Measurements from ENCODE around the gene CKS2.
"Not testable (repeated sequence)": the region's sequence is repeated elsewhere in the genome, so short reads cannot be mapped to it uniquely, and the experiment has no call there.

CKS2 gene

DNA sequence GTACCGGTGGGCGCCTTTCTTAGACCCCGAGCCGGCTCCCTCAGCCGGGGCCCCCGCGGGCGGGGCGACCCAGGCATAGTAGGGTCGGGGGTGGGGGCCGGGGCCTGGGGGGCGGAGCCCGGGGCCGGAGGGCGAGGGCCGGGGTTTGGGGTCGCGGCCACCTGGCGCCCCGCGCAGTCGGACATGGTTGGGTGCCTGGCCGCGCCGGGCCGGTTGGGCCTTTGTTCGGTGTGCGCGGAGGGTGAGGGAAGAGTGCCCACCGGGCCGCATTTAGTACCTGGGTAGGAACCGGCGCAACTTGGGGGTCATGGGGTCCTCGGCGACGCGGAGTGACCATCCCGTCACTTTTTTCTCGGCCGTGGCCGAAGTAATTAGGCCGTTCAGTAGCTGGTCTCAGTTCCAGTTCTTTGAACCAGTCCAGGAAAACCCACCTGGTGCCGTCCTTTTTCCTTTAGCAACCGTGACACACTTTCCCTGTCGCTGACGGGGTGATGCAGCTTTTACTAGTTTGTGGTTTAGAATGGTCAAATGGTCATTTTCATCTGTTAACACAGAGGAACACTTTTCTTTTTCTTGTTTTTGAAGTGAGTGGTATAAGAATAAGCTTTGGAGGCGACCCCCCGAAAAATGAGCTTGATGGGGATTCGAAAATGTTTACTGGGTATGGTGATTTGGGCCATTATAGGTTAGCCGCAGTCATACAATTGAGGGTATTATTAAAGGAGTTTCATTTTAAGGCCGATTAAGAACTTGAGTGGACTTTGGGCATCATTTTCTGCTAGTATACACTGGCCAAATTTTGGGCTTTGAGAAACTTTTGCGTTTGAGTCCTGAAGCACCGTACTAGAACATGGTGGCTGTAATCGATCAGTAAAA is 589 bp downstream of the CKS2 start:
- DNase-seq (ENCODE audit: low spot score): no peak

DNA sequence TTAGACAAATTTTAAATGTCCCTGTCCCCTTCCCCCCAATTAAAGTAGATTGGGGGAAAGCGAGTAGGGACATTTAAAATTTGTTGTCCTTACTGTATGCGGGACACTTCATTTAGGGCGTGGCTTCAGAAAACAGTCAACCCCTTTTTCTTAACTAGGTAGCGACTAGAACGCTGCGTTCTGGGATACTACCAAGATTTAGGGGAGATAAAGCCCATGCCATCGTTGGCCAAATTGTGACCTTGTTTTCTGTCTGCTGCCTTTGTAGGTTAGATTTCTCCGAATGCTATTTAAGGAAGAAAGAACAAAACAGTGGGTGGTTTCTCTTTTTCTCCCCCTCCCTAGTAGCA is 1.2 kb downstream of the CKS2 start:
- DNase-seq (ENCODE audit: low spot score): no peak

DNA sequence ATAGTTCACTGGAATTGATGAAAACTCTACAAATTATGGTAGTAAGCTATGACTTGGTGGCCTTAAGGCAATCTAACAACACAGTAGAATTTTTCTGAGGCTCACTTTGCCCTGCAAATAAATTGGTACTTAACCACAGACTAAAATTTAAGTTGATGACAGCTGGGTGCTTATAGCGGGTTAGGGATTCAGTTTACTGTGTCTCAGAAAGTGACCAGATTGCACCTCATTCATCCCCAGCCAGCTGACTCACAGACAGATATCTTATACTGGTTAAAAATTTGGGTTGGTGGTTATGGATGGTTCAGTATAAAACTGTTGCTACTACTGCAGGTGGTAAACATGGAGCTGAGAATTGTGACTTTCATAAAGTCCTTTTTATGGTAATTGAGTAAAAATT is 2.8 kb downstream of the CKS2 start:
- DNase-seq (ENCODE audit: low spot score): no peak

DNA sequence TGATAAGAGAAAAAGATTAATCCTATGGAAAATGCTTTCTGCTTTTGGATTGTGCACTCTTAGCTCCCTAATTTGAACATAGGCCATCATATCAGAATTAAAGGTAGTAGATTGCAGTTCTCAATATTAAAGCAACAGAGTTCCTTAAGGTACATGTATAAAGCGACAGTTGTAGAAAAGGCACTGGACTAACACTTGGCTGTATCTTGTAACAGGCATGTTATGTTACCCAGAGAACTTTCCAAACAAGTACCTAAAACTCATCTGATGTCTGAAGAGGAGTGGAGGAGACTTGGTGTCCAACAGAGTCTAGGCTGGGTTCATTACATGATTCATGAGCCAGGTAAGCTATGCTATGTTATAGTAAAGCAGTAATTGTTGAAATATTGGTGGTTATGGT is 4.0 kb downstream of the CKS2 start:
- no peak for DNase-seq (ENCODE audit: low spot score)

DNA sequence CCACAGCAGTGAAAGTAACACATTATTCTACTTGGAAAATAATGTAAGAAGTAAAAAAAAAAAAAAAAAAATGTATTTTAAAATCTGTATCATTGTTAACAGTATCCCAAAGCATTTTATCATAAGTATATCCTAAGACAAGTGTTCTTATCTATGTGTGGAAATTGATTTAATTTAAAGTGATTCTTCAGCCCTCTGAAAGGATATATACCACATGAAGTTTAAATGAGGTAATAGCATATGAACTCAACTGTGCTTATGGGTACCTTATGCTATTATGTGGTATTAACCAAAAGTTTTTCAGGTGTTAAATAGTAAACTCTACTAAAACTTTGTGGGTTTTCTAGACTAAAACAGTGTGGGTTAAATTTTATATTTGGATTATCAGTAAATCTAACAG is 4.5 kb downstream of the CKS2 start:
- no peak for DNase-seq (ENCODE audit: low spot score)

DNA sequence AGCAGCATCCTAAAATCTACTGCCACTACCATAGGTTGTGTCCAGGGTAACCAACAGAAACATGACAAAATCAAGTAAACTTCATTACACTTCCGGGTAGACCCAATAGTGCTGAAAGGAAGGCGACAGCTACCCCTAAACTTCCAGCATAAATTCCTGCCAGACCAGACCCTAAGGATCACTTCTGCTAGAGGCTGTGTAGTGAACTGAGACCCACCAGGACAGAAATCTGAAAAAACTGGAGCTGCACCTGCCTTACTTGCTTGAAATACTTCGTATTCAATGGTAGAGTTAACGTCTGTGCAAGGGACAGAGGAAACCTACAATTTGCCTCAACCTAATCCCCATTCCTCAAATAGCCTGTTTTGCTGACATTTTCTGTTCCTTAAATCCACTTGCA is 6.3 kb downstream of the CKS2 start:
- DNase-seq (ENCODE audit: low spot score): no peak

DNA sequence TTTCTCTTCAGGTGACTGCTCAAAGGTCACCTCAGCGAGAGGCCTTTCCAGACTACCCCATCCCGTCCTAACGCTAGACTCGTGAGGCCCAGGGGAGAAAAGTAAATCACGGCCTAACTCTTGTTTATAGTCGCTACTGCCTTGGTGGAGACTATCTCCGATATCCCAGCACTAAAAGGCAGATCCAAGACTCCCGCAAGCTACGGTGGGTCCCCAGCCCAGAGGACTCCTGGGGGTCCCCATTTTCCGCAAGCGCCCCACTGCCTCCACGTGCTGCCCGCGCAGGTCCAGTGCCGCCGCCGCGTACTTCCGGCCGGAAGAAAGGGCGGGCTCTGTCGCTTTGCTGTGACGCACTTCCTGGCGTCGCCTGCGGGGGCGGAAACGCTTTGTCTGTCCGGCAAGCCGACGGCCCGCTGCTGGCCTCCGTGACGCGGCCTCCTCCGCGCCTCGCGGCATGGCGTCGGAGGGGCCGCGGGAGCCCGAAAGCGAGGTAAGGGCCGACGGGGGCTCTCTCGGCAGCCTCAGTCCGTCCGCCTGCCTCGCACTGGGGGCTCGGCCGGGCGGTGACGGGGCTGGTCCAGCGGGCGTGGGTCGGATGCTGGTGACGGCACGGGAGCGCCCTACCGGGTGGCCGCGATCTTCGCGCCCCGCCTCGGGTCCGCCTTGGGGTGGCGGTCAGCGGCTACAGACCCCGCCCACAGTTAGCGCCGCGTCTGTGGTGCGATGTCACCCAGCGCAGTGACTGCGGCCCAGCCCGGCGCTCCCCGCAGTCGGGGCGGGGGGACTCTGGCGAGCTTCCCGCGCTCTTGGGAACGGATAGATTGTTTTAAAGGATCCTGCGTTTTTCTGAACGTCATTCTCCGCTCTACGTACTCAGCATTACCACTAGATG is 7.4 kb downstream of the CKS2 start, which contains the start of gene SECISBP2:
Gene SECISBP2 (plus strand): TSS at position 378 of the 892 bp plus-strand sequence. CDS start 77 bp downstream, at position 455.
- peak; percentile 99 for DNase-seq (ENCODE audit: low spot score)

DNA sequence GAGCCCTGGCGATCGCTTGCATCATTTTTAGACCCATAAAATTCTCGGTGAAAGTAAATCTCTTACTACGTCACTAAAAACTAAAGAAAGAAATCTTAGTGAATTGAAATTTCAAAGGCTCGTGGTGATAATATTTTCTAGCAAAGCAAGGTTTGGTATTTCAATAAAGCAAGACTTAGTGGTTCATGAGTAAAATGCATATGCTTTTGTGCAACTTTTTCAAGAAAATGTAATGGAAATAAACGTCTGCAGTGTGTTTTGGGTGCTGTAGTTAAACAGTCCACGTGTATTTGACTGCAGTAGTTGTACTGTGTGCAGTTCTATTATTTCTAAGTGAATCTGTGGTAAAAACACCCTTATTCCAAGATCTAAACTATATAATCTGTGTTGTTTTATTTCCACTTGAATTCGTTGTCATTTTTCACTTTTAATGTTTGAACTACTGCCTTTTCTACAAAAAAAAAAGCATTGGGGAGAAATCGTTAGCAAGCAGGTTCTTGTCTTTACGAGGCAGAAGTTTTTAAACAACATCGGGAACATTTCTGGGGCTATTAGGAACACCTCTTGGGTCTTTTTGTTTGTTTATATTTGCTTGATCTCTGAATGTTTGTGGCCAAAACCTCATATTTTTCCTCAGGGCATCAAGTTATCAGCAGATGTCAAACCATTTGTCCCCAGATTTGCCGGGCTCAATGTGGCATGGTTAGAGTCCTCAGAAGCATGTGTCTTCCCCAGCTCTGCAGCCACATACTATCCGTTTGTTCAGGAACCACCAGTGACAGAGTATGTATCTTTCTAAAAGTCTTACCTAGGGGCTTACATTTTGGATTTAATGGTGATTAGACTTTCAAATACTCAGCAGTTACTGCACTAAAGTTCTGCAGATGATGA is 8.3 kb downstream of the CKS2 start:
- DNase-seq (ENCODE audit: low spot score): no peak

DNA sequence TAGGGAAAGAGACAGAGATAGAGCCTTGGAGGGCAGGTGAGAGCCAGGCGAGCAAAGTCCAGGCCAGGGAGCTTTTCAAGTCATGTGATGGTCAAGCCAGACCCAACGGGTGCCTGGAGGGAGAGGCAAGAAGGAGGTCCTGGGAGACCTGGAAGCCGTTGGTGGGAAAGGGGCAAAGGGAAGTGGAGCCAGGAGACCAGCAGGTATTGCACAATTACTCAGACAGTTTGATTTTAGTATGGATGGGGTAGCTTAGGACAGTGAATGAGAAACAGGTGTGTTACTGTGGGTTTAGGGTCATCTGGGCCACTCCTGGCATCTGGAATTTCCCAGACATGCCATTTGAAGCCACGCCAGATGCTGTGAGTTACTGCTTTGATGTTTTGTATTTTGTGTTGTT is 12.4 kb downstream of the CKS2 start:
- no peak for DNase-seq (ENCODE audit: low spot score)

DNA sequence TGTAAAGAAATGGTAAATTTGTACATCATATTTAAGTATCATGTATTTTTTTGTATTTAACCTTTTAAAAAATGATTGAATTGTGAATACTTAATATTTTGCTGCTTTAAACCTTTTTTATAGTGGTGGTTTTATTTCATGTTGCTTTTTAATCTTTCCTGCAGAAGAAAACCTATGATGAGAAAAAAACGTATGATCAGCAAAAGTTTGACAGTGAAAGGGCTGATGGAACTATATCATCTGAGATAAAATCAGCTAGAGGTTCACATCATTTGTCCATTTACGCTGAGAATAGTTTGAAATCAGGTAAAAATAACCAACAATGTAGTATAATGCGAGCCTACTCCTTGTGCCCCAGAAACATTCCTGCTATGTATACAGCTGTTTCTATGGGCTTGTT is 14.7 kb downstream of the CKS2 start:
- DNase-seq (ENCODE audit: low spot score): no peak

DNA sequence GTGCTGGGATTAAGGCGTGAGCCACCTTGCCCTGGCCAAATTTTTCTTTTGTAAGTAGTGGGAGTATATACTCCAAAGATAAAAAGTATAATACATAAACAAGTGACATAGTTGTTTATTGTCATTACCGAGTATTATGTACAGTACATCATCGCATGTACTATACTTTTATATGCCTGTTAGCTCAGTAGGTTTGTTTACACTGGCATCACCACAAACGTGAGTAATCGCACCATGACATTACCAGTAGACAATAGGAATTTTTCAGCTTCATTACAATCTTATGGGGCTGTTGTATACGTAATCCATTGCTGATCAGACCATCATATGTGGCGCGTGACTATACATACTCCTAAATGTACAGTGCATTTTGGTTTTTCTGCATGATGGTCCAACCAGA is 17.1 kb downstream of the CKS2 start:
- no peak for DNase-seq (ENCODE audit: low spot score)

DNA sequence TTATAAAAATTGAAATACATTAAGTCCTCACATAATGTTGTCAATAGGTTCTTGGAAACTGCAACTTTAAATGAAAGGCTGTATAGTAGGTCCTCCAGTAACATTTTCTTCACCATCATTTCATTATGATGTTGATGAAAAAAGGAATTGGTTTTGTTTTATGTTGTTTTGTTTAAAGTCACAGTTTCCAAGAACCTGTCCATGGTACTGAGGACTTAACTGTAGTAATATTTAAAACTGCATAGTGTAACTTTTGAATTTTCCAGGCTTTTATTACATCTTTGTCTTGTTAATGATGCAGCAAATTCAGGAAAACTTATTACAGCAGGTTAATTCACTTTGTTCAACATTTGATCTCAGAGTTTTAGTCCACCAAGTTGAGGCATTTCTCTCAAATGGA is 18.9 kb downstream of the CKS2 start:
- DNase-seq (ENCODE audit: low spot score): no peak

DNA sequence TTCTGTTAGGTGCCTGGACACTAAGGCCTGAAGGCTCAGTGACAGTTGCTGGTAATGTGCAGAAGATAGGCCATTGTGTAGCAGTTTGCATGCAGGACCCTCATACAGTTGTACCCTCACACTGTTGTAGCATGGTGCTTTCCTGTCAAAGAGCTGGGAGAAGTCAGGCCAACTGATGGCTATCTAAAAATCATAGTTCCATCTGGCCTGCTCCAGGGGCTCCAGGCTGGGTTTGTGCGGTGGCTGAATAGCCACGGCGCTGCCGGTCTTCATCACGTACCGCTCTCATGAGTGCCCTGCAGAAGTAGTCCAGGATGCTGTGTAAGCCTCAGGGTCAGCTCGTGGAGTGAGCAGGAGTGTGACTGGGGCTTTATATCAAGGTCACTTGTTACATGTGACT is 19.5 kb downstream of the CKS2 start:
- no peak for DNase-seq (ENCODE audit: low spot score)

DNA sequence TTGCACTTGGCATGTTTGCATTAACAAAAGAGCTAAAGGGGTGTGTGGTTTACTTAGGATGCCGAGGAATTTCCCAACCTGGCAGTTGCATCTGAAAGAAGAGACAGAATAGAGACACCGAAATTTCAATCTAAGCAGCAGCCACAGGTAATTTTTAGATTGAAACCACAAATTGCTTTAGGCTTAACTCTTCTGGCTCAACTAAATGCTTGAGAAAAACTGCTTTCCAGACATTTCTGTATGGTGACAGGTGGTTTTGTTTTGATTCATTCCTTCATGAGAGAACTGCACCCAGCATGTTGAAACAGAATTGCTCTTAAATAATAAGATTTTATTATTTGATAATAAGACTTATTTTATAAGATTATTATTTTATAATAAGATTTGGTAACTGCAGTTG is 28.8 kb downstream of the CKS2 start:
- DNase-seq (ENCODE audit: low spot score): no peak

DNA sequence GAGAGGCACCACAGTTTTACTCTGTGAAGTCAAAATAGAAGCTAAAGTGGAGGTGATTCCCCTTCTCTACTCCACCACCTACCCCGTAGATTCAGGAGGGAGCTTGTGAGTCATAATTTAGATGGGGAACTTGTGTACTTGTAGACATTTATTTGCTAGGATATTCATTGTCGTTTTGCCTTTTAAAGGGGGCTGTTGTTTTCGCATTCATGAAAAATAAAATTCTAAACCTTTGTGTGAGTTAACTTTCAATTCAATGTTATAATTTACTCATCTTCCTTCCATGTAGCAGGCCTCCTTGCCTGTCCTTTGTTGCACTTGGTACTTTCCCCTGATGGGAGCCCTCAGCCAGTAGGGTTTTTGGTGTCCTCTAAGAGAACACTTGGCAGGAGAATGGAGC is 29.3 kb downstream of the CKS2 start:
- no peak for DNase-seq (ENCODE audit: low spot score)

DNA sequence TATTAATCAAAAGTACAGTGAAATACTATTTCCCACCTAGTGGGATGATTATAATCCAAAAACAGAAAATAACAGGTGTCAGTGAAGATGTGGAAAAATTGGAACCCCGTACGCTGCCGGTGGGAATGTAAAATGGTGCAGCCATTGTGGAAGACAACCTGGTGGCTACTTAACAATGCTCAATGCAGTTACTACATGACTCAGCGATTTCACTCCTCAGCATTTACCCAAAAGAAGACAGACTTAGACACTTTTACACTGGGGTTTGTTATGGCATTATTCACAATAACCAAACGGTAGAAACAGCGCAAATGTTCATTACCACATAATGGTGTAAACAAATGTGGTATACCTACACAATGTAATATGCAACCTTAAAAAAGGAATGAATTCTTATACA is 31.2 kb downstream of the CKS2 start:
- DNase-seq (ENCODE audit: low spot score): no peak

DNA sequence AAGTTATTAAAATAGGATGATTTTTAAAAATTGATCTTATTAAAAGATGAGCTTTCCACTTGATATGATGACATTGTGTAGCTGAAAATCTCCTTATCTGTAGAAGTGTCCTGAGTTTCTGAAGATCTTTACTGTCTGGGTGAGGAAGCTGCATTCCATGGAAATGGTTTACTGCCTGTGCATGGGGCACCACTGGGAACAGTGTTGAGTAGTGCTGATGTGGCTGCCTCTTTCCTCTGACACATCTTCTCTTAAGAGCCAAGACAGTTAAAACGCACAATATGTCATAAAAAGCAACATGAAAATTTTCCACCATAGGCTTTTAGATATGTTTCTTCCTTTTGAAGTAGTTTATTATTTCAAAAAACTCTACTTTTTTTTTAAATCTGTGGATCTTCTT is 32.0 kb downstream of the CKS2 start:
- DNase-seq (ENCODE audit: low spot score): no peak

DNA sequence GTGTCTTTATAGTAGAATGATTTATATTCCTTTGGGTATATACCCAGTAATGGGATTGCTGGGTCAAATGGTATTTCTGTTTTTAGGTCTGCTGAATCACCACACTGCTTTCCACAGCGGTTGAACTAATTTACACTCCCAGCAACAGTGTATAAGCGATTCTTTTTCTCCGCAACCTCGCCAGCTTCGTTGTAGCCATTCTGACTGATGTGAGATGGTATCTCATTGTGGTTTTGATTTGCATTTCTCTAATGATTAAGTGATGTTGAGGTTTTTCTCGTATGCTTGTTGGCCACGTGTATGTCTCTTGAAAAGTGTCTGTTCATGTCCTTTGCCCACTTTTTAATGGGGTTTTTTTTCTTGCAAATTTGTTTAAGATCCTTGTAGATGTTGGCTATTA is 32.8 kb downstream of the CKS2 start:
- DNase-seq (ENCODE audit: low spot score): not testable (repeated sequence)

DNA sequence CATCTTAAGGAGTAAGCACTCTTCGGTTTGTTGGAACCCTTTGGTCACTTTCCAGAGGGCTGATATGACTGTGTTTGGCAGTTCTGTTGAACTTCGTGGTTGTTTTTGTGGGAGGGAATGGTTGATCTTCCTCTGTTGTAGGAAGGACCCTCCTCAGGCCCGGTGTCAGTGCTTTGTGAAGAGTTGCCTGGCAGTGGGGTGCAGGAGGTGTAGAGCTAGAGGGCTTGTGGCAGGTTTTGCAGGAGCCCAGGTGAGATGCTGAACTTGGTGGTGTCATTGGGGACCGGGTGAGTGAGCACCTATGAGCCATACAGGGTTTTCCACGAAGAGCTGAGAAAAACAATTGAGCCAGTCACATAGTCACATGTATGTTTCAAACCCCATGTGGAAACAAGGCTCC is 34.5 kb downstream of the CKS2 start:
- no peak for DNase-seq (ENCODE audit: low spot score)

DNA sequence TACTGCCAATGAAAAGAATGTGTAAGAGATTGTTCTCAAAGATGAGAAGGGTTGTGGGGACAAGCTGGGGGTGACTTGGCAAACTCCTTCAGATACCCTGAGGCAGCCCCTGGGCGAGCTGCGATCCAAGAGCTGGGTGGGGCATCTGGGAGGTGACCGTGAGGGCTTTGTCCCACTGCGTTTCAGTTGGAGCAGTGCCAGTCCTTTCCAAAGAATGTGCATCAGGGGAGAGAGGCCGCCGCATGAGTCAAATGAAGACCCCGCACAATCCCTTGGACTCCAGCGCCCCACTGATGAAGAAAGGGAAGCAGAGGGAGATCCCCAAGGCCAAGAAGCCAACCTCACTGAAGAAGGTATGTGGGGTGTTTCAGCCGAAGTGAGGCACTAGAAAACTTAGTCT is 35.7 kb downstream of the CKS2 start:
- no peak for DNase-seq (ENCODE audit: low spot score)

DNA sequence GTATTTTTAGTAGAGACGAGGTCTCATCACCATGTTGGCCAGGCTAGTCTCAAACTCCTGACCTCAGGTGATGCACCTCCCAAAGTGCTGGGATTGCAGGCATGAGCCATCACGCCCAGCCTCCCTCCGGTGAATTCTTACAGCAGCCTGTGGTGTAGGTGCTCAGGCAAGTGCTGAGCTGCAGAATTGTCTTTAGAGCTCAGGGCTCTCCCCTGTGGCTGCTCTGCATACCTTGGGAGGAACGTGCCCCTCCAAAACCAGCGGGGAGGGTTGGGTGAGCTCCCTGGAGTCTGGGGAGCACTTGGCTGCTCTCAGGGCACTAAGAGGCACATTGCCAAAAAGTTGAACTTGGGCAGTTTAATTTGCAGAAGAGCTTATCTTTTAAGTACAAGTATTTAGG is 36.7 kb downstream of the CKS2 start:
- no peak for DNase-seq (ENCODE audit: low spot score)

DNA sequence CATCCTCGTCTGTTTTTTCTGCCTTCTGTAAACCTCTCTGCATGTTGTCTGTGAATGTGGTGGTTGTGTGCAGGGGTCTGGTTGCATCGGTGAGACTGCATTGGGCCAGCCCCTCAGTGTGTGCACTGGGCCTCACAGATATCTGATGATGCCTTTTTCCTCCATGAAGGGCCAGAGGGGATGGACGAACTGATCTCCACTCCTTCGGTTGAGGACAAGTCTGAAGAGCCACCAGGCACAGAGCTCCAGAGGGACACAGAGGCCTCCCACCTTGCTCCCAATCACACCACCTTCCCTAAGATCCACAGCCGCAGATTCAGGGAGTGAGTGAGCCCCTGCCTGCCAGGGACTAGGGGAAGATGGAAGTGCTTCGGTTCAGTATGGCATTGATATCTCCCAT is 38.6 kb downstream of the CKS2 start:
- no peak for DNase-seq (ENCODE audit: low spot score)

Data from left forelimb (tissue), 1 donor.